ENCODE results near the gene SLC30A5. TPM values are rescaled to one million over a fixed set of nuclear protein-coding genes. Genes with fewer than 3 reads are reported as not detected.

SLC30A5 gene
- total and polyA plus RNA-seq, 2 donors (not counting 3 experiments of a cell fraction or from before 2014, with no cell fraction given) = 33.0 to 37.0 TPM

GRCh38 chr5:69083412-69083811, 10.4 kb upstream of the SLC30A5 start:
- Histone ChIP-seq H2AFZ (ENCODE audit: low read depth, low read length) (no peak overlapping the region), H3K9me1 (replicated peaks; ENCODE audit: control insufficient read depth, extremely low read depth, insufficient read depth, low read length) (no peaks in the 10 kb centered on the region), H3K27me3 (ENCODE audit: control insufficient read depth in 2 of 2, insufficient read depth in 2 of 2, low read length in 2 of 2) (peaks cover 7 to 12% of the 10 kb centered on the region in 2 experiments), H3K9ac (replicated peaks; ENCODE audit: extremely low read depth, insufficient read depth, low read length) (no peak overlapping the region), H4K20me1 (replicated peaks; ENCODE audit: control insufficient read depth, extremely low read depth, insufficient read depth, low read length) (no peaks in the 10 kb centered on the region), H3K4me3 (replicated peaks in 1 of 3; ENCODE audit: insufficient read depth in 1 of 3, low read depth in 1 of 3, low read length in 3 of 3) (no peak overlapping the region), H3K4me1 (ENCODE audit: control insufficient read depth, extremely low read depth, insufficient read depth, low read length) (no peaks in the 10 kb centered on the region), H3K4me2 (ENCODE audit: insufficient read depth, low read length) (no peak overlapping the region), H3K36me3 (ENCODE audit: control insufficient read depth in 2 of 2, extremely low read depth in 1 of 2, insufficient read depth in 2 of 2, low read length in 2 of 2) (no peaks in the 10 kb centered on the region), H3K9me3 (replicated peaks; ENCODE audit: control insufficient read depth, insufficient read depth, low read length) (no peaks in the 10 kb centered on the region), H3K79me2 (ENCODE audit: control insufficient read depth, insufficient read depth, low read length) (no peaks in the 10 kb centered on the region), H3K27ac (ENCODE audit: insufficient read depth, low read depth, low read length) (no peak overlapping the region)
- dilution Hi-C loops (cut with MboI; ENCODE audit: extremely low pct_ligation_motif_present, low sequenced_read_pairs) = no loop called here
- TF ChIP-seq MAX (IDR thresholded peaks at IDR 0.05; ENCODE audit: insufficient read depth, insufficient read length) (no peak), FOS (IDR thresholded peaks at IDR 0.05; ENCODE audit: borderline replicate concordance, insufficient read depth, low read length) (no peak), JUN (IDR thresholded peaks at IDR 0.05; ENCODE audit: borderline replicate concordance, insufficient read depth, insufficient read length, low read depth) (no peak), POLR2A (IDR thresholded peaks at IDR 0.05; ENCODE audit: low read depth, low read length) (no peak), CTCF (IDR thresholded peaks at IDR 0.05; ENCODE audit: extremely low read depth in 1 of 2, insufficient read depth in 1 of 2, low read depth in 1 of 2, low read length in 2 of 2) (no peak), EZH2 (IDR thresholded peaks at IDR 0.05; ENCODE audit: borderline replicate concordance, low read depth, low read length, severe bottlenecking) (no peak), POLR2AphosphoS5 (IDR thresholded peaks at IDR 0.05; ENCODE audit: insufficient read depth, low read depth, low read length) (no peak), GATA2 (IDR thresholded peaks at IDR 0.05; ENCODE audit: insufficient read depth, insufficient read length, low read depth, low read length) (no peak), MYC (IDR thresholded peaks at IDR 0.05; ENCODE audit: low read depth, low read length) (no peak)
- BruUV-seq (replicated peaks) = no TSS peak
- POLR2A ChIA-PET = no interaction called here
- no peak for DNase-seq (ENCODE audit: low read depth, low spot score)
- CTCF ChIA-PET = interaction anchor here (1.7 kb wide), 1 partner anchor 10 kb away, joined by 8 read pairs; the partner anchor contains the start of gene SLC30A5
- intact Hi-C loops (cut with micrococcal nuclease) = no loop called here
- FAIRE-seq = no peak

Data from endothelial cell of umbilical vein (primary cell).